ENCODE data around the gene MXRA8.

MXRA8 gene

GRCh38 chr1:1376551-1377226 is 18.3 kb upstream of the MXRA8 start:
- Histone ChIP-seq H3K27ac (ENCODE audit: insufficient read depth, low read length, poor library complexity, severe bottlenecking) (no peak overlapping the region), H3K36me3 (ENCODE audit: control insufficient read depth, insufficient read depth, low read length) (peaks cover 2% of the 10 kb centered on the region), H3K9me3 (ENCODE audit: control insufficient read depth, low read length) (no peaks in the 10 kb centered on the region), H3K27me3 (replicated peaks; ENCODE audit: control insufficient read depth, insufficient read depth, low read length, poor library complexity, severe bottlenecking) (no peaks in the 10 kb centered on the region), H3K4me3 (ENCODE audit: insufficient read depth, low read depth, low read length, poor library complexity, severe bottlenecking) (no peak overlapping the region), H3K4me1 (ENCODE audit: control insufficient read depth, insufficient read depth, low read length, poor library complexity, severe bottlenecking) (peaks cover 22% of the 10 kb centered on the region)
- DNase-seq = no peak

- H3K4me1 ChIP-seq (ENCODE audit: control insufficient read depth, insufficient read depth, low read length, poor library complexity, severe bottlenecking) = peaks cover 34% of the 10 kb centered on the region
- H3K36me3 ChIP-seq (ENCODE audit: control insufficient read depth, insufficient read depth, low read length) = no peaks in the 10 kb centered on the region
- DNase-seq = peak; percentile 93 to 96 (median 94)
- H3K4me3 ChIP-seq (ENCODE audit: insufficient read depth, low read depth, low read length, poor library complexity, severe bottlenecking) = peak within 1 kb of the TSS; percentile 78
- H3K27me3 ChIP-seq (replicated peaks; ENCODE audit: control insufficient read depth, insufficient read depth, low read length, poor library complexity, severe bottlenecking) = no peaks in the 10 kb centered on the region
- no peaks in the 10 kb centered on the region for H3K9me3 ChIP-seq (ENCODE audit: control insufficient read depth, low read length)
- H3K27ac ChIP-seq (ENCODE audit: insufficient read depth, low read length, poor library complexity, severe bottlenecking) = peak within 1 kb of the TSS; percentile 85
Observed at GRCh38 chr1:1374929-1375662, 16.7 kb upstream of the MXRA8 start, which contains the start of gene AURKAIP1. Gene AURKAIP1, minus strand, starts transcription at chr1:1375207. Its CDS starts 451 bp downstream, at chr1:1374756.

- Histone ChIP-seq H3K36me3 (ENCODE audit: control insufficient read depth, insufficient read depth, low read length) (no peaks in the 10 kb centered on the region), H3K4me3 (ENCODE audit: insufficient read depth, low read depth, low read length, poor library complexity, severe bottlenecking) (peak overlapping the region; percentile 78), H3K27me3 (replicated peaks; ENCODE audit: control insufficient read depth, insufficient read depth, low read length, poor library complexity, severe bottlenecking) (no peaks in the 10 kb centered on the region), H3K27ac (ENCODE audit: insufficient read depth, low read length, poor library complexity, severe bottlenecking) (peak overlapping the region; percentile 85), H3K4me1 (ENCODE audit: control insufficient read depth, insufficient read depth, low read length, poor library complexity, severe bottlenecking) (peaks cover 34% of the 10 kb centered on the region), H3K9me3 (ENCODE audit: control insufficient read depth, low read length) (no peaks in the 10 kb centered on the region)
- DNase-seq = no peak
Observed at GRCh38 chr1:1374589-1374928, 16.2 kb upstream of the MXRA8 start.

GRCh38 chr1:1373815-1374588 is 15.6 kb upstream of the MXRA8 start:
- H3K4me3 ChIP-seq (ENCODE audit: insufficient read depth, low read depth, low read length, poor library complexity, severe bottlenecking) = peak overlapping the region; percentile 78
- peaks cover 34% of the 10 kb centered on the region for H3K4me1 ChIP-seq (ENCODE audit: control insufficient read depth, insufficient read depth, low read length, poor library complexity, severe bottlenecking)
- no peaks in the 10 kb centered on the region for H3K9me3 ChIP-seq (ENCODE audit: control insufficient read depth, low read length)
- no peaks in the 10 kb centered on the region for H3K27me3 ChIP-seq (replicated peaks; ENCODE audit: control insufficient read depth, insufficient read depth, low read length, poor library complexity, severe bottlenecking)
- DNase-seq = no peak
- H3K36me3 ChIP-seq (ENCODE audit: control insufficient read depth, insufficient read depth, low read length) = no peaks in the 10 kb centered on the region
- H3K27ac ChIP-seq (ENCODE audit: insufficient read depth, low read length, poor library complexity, severe bottlenecking) = peak overlapping the region; percentile 85

- Histone ChIP-seq H3K36me3 (ENCODE audit: control insufficient read depth, insufficient read depth, low read length) (no peaks in the 10 kb centered on the region), H3K27ac (ENCODE audit: insufficient read depth, low read length, poor library complexity, severe bottlenecking) (no peak overlapping the region)
Observed at GRCh38 chr1:1373051-1373814, 14.9 kb upstream of the MXRA8 start.

GRCh38 chr1:1371746-1372711 is 13.7 kb upstream of the MXRA8 start:
- Histone ChIP-seq H3K27ac (ENCODE audit: insufficient read depth, low read length, poor library complexity, severe bottlenecking) (peak overlapping the region; percentile 62), H3K4me1 (ENCODE audit: control insufficient read depth, insufficient read depth, low read length, poor library complexity, severe bottlenecking) (peaks cover 34% of the 10 kb centered on the region)

More at GRCh38 chr1:1373051-1373814, 14.9 kb upstream of the MXRA8 start:
- Histone ChIP-seq H3K27me3 (replicated peaks; ENCODE audit: control insufficient read depth, insufficient read depth, low read length, poor library complexity, severe bottlenecking) (no peaks in the 10 kb centered on the region), H3K4me3 (ENCODE audit: insufficient read depth, low read depth, low read length, poor library complexity, severe bottlenecking) (no peak overlapping the region), H3K4me1 (ENCODE audit: control insufficient read depth, insufficient read depth, low read length, poor library complexity, severe bottlenecking) (peaks cover 34% of the 10 kb centered on the region), H3K9me3 (ENCODE audit: control insufficient read depth, low read length) (no peaks in the 10 kb centered on the region)
- DNase-seq = no peak

GRCh38 chr1:1371364-1371745 is 13.0 kb upstream of the MXRA8 start:
- no peaks in the 10 kb centered on the region for H3K27me3 ChIP-seq (replicated peaks; ENCODE audit: control insufficient read depth, insufficient read depth, low read length, poor library complexity, severe bottlenecking)
- peaks cover 5% of the 10 kb centered on the region for H3K9me3 ChIP-seq (ENCODE audit: control insufficient read depth, low read length)
- H3K27ac ChIP-seq (ENCODE audit: insufficient read depth, low read length, poor library complexity, severe bottlenecking) = peak overlapping the region; percentile 62
- no peaks in the 10 kb centered on the region for H3K36me3 ChIP-seq (ENCODE audit: control insufficient read depth, insufficient read depth, low read length)
- H3K4me1 ChIP-seq (ENCODE audit: control insufficient read depth, insufficient read depth, low read length, poor library complexity, severe bottlenecking) = peaks cover 34% of the 10 kb centered on the region
- peak; percentile 71 to 78 (median 74) for DNase-seq
- H3K4me3 ChIP-seq (ENCODE audit: insufficient read depth, low read depth, low read length, poor library complexity, severe bottlenecking) = peak overlapping the region; percentile 31

More at GRCh38 chr1:1371746-1372711, 13.7 kb upstream of the MXRA8 start:
- Histone ChIP-seq H3K27me3 (replicated peaks; ENCODE audit: control insufficient read depth, insufficient read depth, low read length, poor library complexity, severe bottlenecking) (no peaks in the 10 kb centered on the region), H3K9me3 (ENCODE audit: control insufficient read depth, low read length) (peaks cover 4% of the 10 kb centered on the region), H3K4me3 (ENCODE audit: insufficient read depth, low read depth, low read length, poor library complexity, severe bottlenecking) (peak overlapping the region; percentile 31), H3K36me3 (ENCODE audit: control insufficient read depth, insufficient read depth, low read length) (no peaks in the 10 kb centered on the region)
- peak; percentile 52 to 69 (median 56) for DNase-seq

GRCh38 chr1:1370771-1371300 is 12.5 kb upstream of the MXRA8 start:
- DNase-seq = no peak
- no peaks in the 10 kb centered on the region for H3K27me3 ChIP-seq (replicated peaks; ENCODE audit: control insufficient read depth, insufficient read depth, low read length, poor library complexity, severe bottlenecking)
- H3K36me3 ChIP-seq (ENCODE audit: control insufficient read depth, insufficient read depth, low read length) = no peaks in the 10 kb centered on the region
- H3K27ac ChIP-seq (ENCODE audit: insufficient read depth, low read length, poor library complexity, severe bottlenecking) = no peak overlapping the region
- H3K9me3 ChIP-seq (ENCODE audit: control insufficient read depth, low read length) = peaks cover 5% of the 10 kb centered on the region
- H3K4me1 ChIP-seq (ENCODE audit: control insufficient read depth, insufficient read depth, low read length, poor library complexity, severe bottlenecking) = peaks cover 34% of the 10 kb centered on the region
- H3K4me3 ChIP-seq (ENCODE audit: insufficient read depth, low read depth, low read length, poor library complexity, severe bottlenecking) = no peak overlapping the region
